PC-9 (cell line): ENCODE data around the gene PXDN. TPM values are rescaled to one million over a fixed set of nuclear protein-coding genes. Genes with fewer than 3 reads are reported as not detected.

Source experiments
- BruUV-seq: library from RNA; stranded (reverse); fragments of 400-500 nt; replicated peaks from 2 replicates; lab custom pipeline; 2021; lab: Mats Ljungman, UMichigan
- CTCF ChIA-PET: fragments of 300-600 bp; sonication (Branson Sonifier 250); formaldehyde crosslinking; loops from one replicate; lab custom pipeline; 2022; ENCODE audit warnings: antibody characterized with exemption; lab: Charles Lee
- POLR2A ChIA-PET: fragments of 300-600 bp; sonication (Branson Sonifier 250); formaldehyde crosslinking; loops from one replicate; lab custom pipeline; 2022; ENCODE audit warnings: antibody characterized with exemption; ENCODE audit not compliant: unreplicated experiment; lab: Charles Lee
- DNase-seq, 2 experiments: peaks; one replicate each; pipeline versions ENCODE4 v3.0.0 to v3.0.0-alpha.2; 2015 to 2022; ENCODE audit warnings: mixed read lengths in 1 of 2
- H2AFZ ChIP-seq: fragments of 200-600 bp; sonication (generic); 2 replicates; pipeline ENCODE4 v1.8.1; 2017; ENCODE audit warnings: antibody characterized with exemption
- H3F3A ChIP-seq: fragments of 200-600 bp; sonication (generic); 2 replicates; pipeline ENCODE4 v1.8.1; 2017; ENCODE audit warnings: antibody characterized with exemption, mild to moderate bottlenecking, low read depth; ENCODE audit not compliant: insufficient read depth
- H3K27ac ChIP-seq: fragments of 200-600 bp; sonication (generic); 2 replicates; pipeline ENCODE4 v1.6.1; 2016; ENCODE audit warnings: mixed run types
- H3K27me3 ChIP-seq: fragments of 200-600 bp; sonication (generic); 2 replicates; pipeline ENCODE4 v1.6.1; 2016; ENCODE audit warnings: low read depth, mixed run types; ENCODE audit not compliant: insufficient read depth
- H3K36me3 ChIP-seq: fragments of 200-600 bp; sonication (generic); 2 replicates; pipeline ENCODE4 v1.6.1; 2016; ENCODE audit warnings: low read depth, mixed run types
- H3K4me1 ChIP-seq: fragments of 200-600 bp; sonication (generic); replicated peaks from 2 replicates; pipeline ENCODE4 v1.6.1; 2016; ENCODE audit warnings: mixed run types; ENCODE audit not compliant: insufficient read depth
- H3K4me2 ChIP-seq: fragments of 200-600 bp; sonication (generic); 2 replicates; pipeline ENCODE4 v1.6.1; 2017; ENCODE audit warnings: mixed run types
- H3K4me3 ChIP-seq: fragments of 200-600 bp; sonication (generic); 2 replicates; pipeline ENCODE4 v1.6.1; 2016; ENCODE audit warnings: mixed run types
- H3K79me2 ChIP-seq: fragments of 200-600 bp; sonication (generic); 2 replicates; pipeline ENCODE4 v1.6.1; 2017; ENCODE audit warnings: low read depth, mixed run types
- H3K9me2 ChIP-seq: fragments of 200-600 bp; sonication (generic); 2 replicates; pipeline ENCODE4 v1.8.1; 2017; ENCODE audit warnings: mild to moderate bottlenecking; ENCODE audit not compliant: insufficient read depth
- H3K9me3 ChIP-seq: fragments of 200-600 bp; sonication (generic); 2 replicates; pipeline ENCODE4 v1.8.1; 2016; ENCODE audit warnings: low read depth; ENCODE audit not compliant: insufficient read depth
- H4K20me1 ChIP-seq: fragments of 200-600 bp; sonication (generic); 2 replicates; pipeline ENCODE4 v1.8.1; 2017; ENCODE audit not compliant: insufficient read depth
- CTCF ChIP-seq: fragments of 200-600 bp; sonication (generic); conservative IDR thresholded peaks from 2 replicates; pipeline ENCODE4 v1.6.1; 2017; ENCODE audit warnings: mixed run types, antibody characterized with exemption, mild to moderate bottlenecking, moderate library complexity
- EZH2 ChIP-seq: fragments of 200-600 bp; sonication (generic); IDR thresholded peaks from 2 replicates; pipeline ENCODE4 v1.8.0; 2017; ENCODE audit warnings: antibody characterized with exemption, low read depth
- intact Hi-C: fragments of 100-400 bp; cut with micrococcal nuclease; formaldehyde crosslinking; loops from one replicate; pipeline ENCODE4 v1.10.0; 2022; ENCODE audit not compliant: unreplicated experiment
- total RNA-seq: library from RNA; stranded (reverse); gene quantifications from 2 replicates; pipeline ENCODE4 v1.2.3, GENCODE V29; 2021

PXDN gene
- total RNA-seq, 1 experiment from 2014 or later = 91.1 TPM

DNA sequence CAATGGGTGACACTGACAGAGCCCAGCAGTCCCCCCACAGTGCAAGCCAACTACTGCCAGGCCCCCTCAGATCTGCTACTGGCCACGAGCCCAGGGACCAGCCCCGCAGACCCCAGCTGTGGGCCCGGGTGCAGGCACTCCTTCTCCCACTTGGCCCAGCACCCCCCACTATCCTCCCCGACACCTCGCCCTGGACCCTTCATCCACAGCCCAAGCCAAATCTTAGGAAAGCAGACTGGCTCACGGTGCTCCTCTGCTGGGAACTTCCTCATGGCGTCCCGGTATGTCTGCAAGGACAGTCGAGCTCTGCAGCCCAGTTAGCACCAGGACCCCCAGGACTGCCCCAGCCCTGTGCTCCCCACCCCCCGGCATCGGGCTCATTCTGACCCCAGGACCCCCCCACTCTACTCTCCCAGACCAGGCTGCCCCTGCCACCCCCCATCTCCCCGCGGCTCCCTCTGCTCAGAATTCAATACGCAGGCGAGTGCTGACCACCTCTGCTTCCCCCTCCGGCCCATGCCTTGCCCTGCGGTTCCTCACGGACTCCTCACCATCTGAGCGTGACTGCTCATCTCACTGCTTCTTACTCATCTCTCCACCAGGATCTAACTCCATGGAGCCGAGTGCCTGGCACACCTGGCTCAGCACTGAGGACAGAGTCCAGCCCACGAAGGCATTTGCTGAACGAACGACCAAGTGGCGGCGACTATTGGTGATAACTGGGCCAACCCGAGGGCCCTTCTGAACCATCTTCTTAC, 85.7 kb downstream of the PXDN start:
- Histone ChIP-seq H3K9me3 (no peaks in the 10 kb centered on the region), H3K4me2 (no peak overlapping the region), H3K36me3 (peaks cover 4% of the 10 kb centered on the region), H3K9me2 (no peaks in the 10 kb centered on the region), H3K4me3 (no peak overlapping the region), H3K27ac (no peak overlapping the region), H3K4me1 (no peaks in the 10 kb centered on the region), H3K27me3 (peaks cover 29% of the 10 kb centered on the region), H3K79me2 (no peaks in the 10 kb centered on the region), H4K20me1 (peaks cover 3% of the 10 kb centered on the region), H3F3A (peaks cover 7% of the 10 kb centered on the region; the same call in 1 of the 2 replicates), H2AFZ (no peak overlapping the region)
- CTCF ChIA-PET = no interaction called here
- POLR2A ChIA-PET = no interaction called here
- no peak for DNase-seq
- BruUV-seq = no TSS peak
- intact Hi-C loops = loop anchor here (5.0 kb wide), 1 partner anchor 106 kb away; no protein-coding TSS in a partner anchor
- no peak for TF ChIP-seq CTCF
- TF ChIP-seq EZH2 = no peak

GRCh38 chr2:1656961-1657841, 87.1 kb downstream of the PXDN start:
- H3K9me3 ChIP-seq = no peaks in the 10 kb centered on the region
- H3K4me2 ChIP-seq = no peak overlapping the region
- no peaks in the 10 kb centered on the region for H3K79me2 ChIP-seq
- intact Hi-C loops = loop anchor here (5.0 kb wide), 1 partner anchor 105 kb away; no protein-coding TSS in a partner anchor
- peaks cover 3% of the 10 kb centered on the region for H4K20me1 ChIP-seq
- peaks cover 4% of the 10 kb centered on the region for H3K36me3 ChIP-seq
- ChIA-PET CTCF (interaction anchor here (0.8 kb wide), 1 partner anchor 51 kb away, joined by 18 read pairs; no protein-coding TSS in a partner anchor), POLR2A (no interaction called here)
- H3K27ac ChIP-seq = 0 out of 2 replicates have a peak overlapping the region, but pooled peaks have one; percentile 16
- no peak for TF ChIP-seq CTCF
- TF ChIP-seq EZH2 = no peak
- H2AFZ ChIP-seq = no peak overlapping the region
- peaks cover 8% of the 10 kb centered on the region; the same call in 1 of the 2 replicates for H3F3A ChIP-seq
- no peaks in the 10 kb centered on the region for H3K4me1 ChIP-seq
- BruUV-seq = no TSS peak
- H3K9me2 ChIP-seq = no peaks in the 10 kb centered on the region
- H3K4me3 ChIP-seq = no peak overlapping the region
- no peak for DNase-seq
- peaks cover 18% of the 10 kb centered on the region for H3K27me3 ChIP-seq

- Histone ChIP-seq H3K27me3 (peaks cover 13% of the 10 kb centered on the region), H3F3A (peaks cover 8% of the 10 kb centered on the region; the same call in 1 of the 2 replicates), H3K4me3 (no peak overlapping the region), H3K4me1 (no peaks in the 10 kb centered on the region), H3K27ac (0 out of 2 replicates have a peak overlapping the region, but pooled peaks have one; percentile 16), H3K4me2 (no peak overlapping the region), H3K36me3 (peaks cover 4% of the 10 kb centered on the region), H3K9me3 (no peaks in the 10 kb centered on the region), H2AFZ (no peak overlapping the region), H4K20me1 (peaks cover 3% of the 10 kb centered on the region), H3K9me2 (no peaks in the 10 kb centered on the region), H3K79me2 (no peaks in the 10 kb centered on the region)
- intact Hi-C loops = loop anchor here (5.0 kb wide), 1 partner anchor 104 kb away; no protein-coding TSS in a partner anchor
- TF ChIP-seq CTCF = no peak
- TF ChIP-seq EZH2 = no peak
- DNase-seq = no peak
- no TSS peak for BruUV-seq
- POLR2A ChIA-PET = no interaction called here
- CTCF ChIA-PET = no interaction called here
Observed at GRCh38 chr2:1656326-1656960, 87.9 kb downstream of the PXDN start.
